Duodenal mucosa (tissue), 2 donors: ENCODE measurements around the gene C16orf90.
"Not testable (repeated sequence)": the region's sequence is repeated elsewhere in the genome, so short reads cannot be mapped to it uniquely, and the experiment has no call there.

Experiments used
- H3K27ac ChIP-seq: one replicate; pipeline ENCODE4 v1.7.0; 2013; ENCODE audit warnings: low read depth, low read length
- H3K27me3 ChIP-seq, 2 donors: one replicate each; pipeline ENCODE4 v1.7.0; 2013; ENCODE audit warnings: low read length in 2 of 2, control low read depth in 1 of 2; ENCODE audit not compliant: insufficient read depth in 2 of 2, control insufficient read depth in 1 of 2
- H3K36me3 ChIP-seq, 2 donors: one replicate each; pipeline ENCODE4 v1.7.0; 2013; ENCODE audit warnings: low read length in 2 of 2, control low read depth in 1 of 2; ENCODE audit not compliant: insufficient read depth in 2 of 2, control insufficient read depth in 1 of 2
- H3K4me1 ChIP-seq, 2 donors: one replicate each; pipeline ENCODE4 v1.7.0; 2013; ENCODE audit warnings: low read length in 2 of 2, control low read depth in 1 of 2; ENCODE audit not compliant: insufficient read depth in 2 of 2, control insufficient read depth in 1 of 2
- H3K4me3 ChIP-seq, 2 donors: one replicate each; pipeline ENCODE4 v1.7.0; 2013; ENCODE audit warnings: low read length in 2 of 2, low read depth in 1 of 2
- H3K9ac ChIP-seq, 2 donors: one replicate each; pipeline ENCODE4 v1.7.0; 2013; ENCODE audit warnings: low read length in 2 of 2, low read depth in 1 of 2
- H3K9me3 ChIP-seq, 2 donors: one replicate each; pipeline ENCODE4 v1.7.0; 2013; ENCODE audit warnings: low read length in 2 of 2, control low read depth in 1 of 2; ENCODE audit not compliant: control insufficient read depth in 1 of 2

C16orf90 gene

DNA sequence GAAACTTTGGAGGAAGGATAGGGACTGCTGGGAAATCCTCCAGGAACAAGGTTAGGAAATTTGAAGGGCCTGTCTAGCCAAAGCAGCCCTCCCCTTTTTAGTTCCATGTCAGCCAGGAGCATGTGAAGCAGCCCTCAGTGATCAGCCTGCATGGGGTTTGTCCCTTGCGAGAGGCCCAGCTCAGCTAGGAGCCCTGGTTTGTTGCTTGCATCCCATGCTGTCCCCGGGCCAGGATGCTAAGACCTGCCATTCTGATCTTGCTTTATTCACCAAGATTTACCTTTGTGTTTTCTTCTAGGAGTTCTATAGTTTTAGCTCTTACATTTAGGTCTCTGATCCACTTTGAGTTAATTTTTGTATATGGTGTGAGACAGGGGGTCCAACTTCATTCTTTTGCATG lies 33.1 kb upstream of the C16orf90 start:
- no peak overlapping the region for H3K4me3 ChIP-seq
- peaks cover 20 to 36% of the 10 kb centered on the region in 2 donors for H3K36me3 ChIP-seq
- H3K27ac ChIP-seq: no peak overlapping the region
- H3K27me3 ChIP-seq: no peaks in the 10 kb centered on the region
- peaks cover 0 to 2% of the 10 kb centered on the region in 2 donors for H3K9me3 ChIP-seq
- no peak overlapping the region for H3K9ac ChIP-seq
- H3K4me1 ChIP-seq: no peaks in the 10 kb centered on the region

DNA sequence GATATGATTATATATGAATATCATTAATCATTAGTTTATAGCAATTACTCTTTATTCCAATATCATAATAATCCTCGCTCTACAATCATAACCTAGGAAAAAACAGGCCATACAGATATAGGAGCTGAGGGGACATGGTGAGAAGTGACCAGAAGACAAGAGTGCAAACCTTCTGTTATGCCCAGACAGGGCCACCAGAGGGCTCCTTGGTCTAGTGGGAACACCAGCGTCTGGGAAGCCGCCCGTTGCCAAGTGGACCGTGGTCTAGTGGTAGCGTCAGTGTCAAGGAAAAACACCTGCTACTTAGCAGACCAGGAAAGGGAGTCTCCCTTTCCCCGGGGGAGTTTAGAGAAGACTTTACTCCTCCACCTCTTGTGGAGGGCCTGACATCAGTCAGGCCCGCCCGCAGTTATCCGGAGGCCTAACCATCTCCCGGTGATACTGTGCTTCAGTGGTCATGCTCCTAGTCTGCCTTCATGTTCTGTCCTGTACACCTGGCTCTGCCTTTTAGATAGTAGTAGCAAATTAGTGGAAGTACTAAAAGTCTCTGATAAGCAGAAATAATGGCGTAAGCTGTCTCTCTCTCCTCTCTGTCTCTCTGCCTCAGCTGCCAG lies 32.0 kb upstream of the C16orf90 start:
- not testable (repeated sequence) for H3K4me3 ChIP-seq, H3K9me3 ChIP-seq, H3K4me1 ChIP-seq, H3K27ac ChIP-seq, H3K9ac ChIP-seq, H3K27me3 ChIP-seq
- H3K36me3 ChIP-seq: peaks cover 16 to 29% of the 10 kb centered on the region in 2 donors

DNA sequence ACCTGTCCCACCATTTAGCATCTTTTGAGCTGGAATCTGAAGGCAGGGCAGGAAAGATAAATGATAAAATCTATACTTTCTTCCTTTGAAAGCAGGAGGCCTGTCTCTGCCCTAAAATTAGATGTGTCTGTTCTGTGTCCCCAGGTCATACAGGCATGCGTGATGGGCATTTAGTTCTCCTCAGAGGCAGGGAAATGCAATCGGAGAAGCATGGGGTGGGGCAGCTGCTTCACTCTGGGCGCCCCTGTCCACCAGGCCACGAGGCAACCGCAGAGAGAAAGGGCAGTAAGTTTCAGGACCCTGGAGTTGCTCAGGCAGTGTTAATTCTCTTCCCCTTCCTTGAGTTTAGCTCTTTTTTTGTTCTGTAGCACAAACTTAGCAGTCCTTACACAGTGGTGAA lies 30.7 kb upstream of the C16orf90 start:
- Histone ChIP-seq H3K9ac (no peak overlapping the region), H3K27me3 (no peaks in the 10 kb centered on the region), H3K4me1 (no peaks in the 10 kb centered on the region), H3K36me3 (peaks cover 16 to 27% of the 10 kb centered on the region in 2 donors), H3K27ac (no peak overlapping the region), H3K9me3 (peaks cover 0 to 2% of the 10 kb centered on the region in 2 donors), H3K4me3 (no peak overlapping the region)

- Histone ChIP-seq H3K9ac (no peak overlapping the region), H3K4me1 (no peaks in the 10 kb centered on the region), H3K4me3 (no peak overlapping the region), H3K27me3 (no peaks in the 10 kb centered on the region), H3K9me3 (peaks cover 0 to under 1% of the 10 kb centered on the region in 2 donors), H3K36me3 (peaks cover 9 to 40% of the 10 kb centered on the region in 2 donors), H3K27ac (no peak overlapping the region)
These were observed 28.0 kb upstream of the C16orf90 start for GRCh38 chr16:3523281-3523680.

GRCh38 chr16:3520841-3521240 lies 25.6 kb upstream of the C16orf90 start:
- Histone ChIP-seq H3K36me3 (peaks cover 9 to 46% of the 10 kb centered on the region in 2 donors), H3K27me3 (no peaks in the 10 kb centered on the region), H3K4me3 (no peak overlapping the region), H3K4me1 (no peaks in the 10 kb centered on the region), H3K9ac (no peak overlapping the region), H3K9me3 (no peaks in the 10 kb centered on the region), H3K27ac (no peak overlapping the region)

GRCh38 chr16:3520413-3520812 lies 25.1 kb upstream of the C16orf90 start:
- no peak overlapping the region for H3K4me3 ChIP-seq
- no peak overlapping the region for H3K9ac ChIP-seq
- H3K36me3 ChIP-seq: peaks cover 9 to 48% of the 10 kb centered on the region in 2 donors
- H3K27me3 ChIP-seq: no peaks in the 10 kb centered on the region
- no peaks in the 10 kb centered on the region for H3K4me1 ChIP-seq
- H3K27ac ChIP-seq: no peak overlapping the region
- no peaks in the 10 kb centered on the region for H3K9me3 ChIP-seq

- Histone ChIP-seq H3K36me3 (peaks cover 4 to 46% of the 10 kb centered on the region in 2 donors), H3K9me3 (no peaks in the 10 kb centered on the region)
These were observed 24.3 kb upstream of the C16orf90 start for GRCh38 chr16:3519581-3519980.

GRCh38 chr16:3518986-3519348 lies 23.7 kb upstream of the C16orf90 start:
- no peaks in the 10 kb centered on the region for H3K4me1 ChIP-seq
- no peak overlapping the region for H3K4me3 ChIP-seq
- H3K9me3 ChIP-seq: no peaks in the 10 kb centered on the region
- peaks cover 9 to 49% of the 10 kb centered on the region in 2 donors for H3K36me3 ChIP-seq
- no peak overlapping the region for H3K27ac ChIP-seq
- H3K27me3 ChIP-seq: no peaks in the 10 kb centered on the region
- H3K9ac ChIP-seq: no peak overlapping the region

More at GRCh38 chr16:3519581-3519980, 24.3 kb upstream of the C16orf90 start:
- Histone ChIP-seq H3K4me1 (no peaks in the 10 kb centered on the region), H3K4me3 (no peak overlapping the region), H3K27me3 (no peaks in the 10 kb centered on the region), H3K9ac (no peak overlapping the region), H3K27ac (no peak overlapping the region)

GRCh38 chr16:3518292-3518985 lies 23.1 kb upstream of the C16orf90 start:
- Histone ChIP-seq H3K9me3 (no peaks in the 10 kb centered on the region), H3K9ac (no peak overlapping the region), H3K27ac (no peak overlapping the region), H3K36me3 (peaks cover 12 to 49% of the 10 kb centered on the region in 2 donors), H3K4me3 (no peak overlapping the region), H3K4me1 (no peaks in the 10 kb centered on the region), H3K27me3 (no peaks in the 10 kb centered on the region)

- H3K27ac ChIP-seq: no peak overlapping the region
- H3K9me3 ChIP-seq: no peaks in the 10 kb centered on the region
- H3K36me3 ChIP-seq: peaks cover 12 to 60% of the 10 kb centered on the region in 2 donors
- no peaks in the 10 kb centered on the region for H3K4me1 ChIP-seq
- H3K4me3 ChIP-seq: no peak overlapping the region
- no peak overlapping the region for H3K9ac ChIP-seq
- no peaks in the 10 kb centered on the region for H3K27me3 ChIP-seq
These were observed 20.6 kb upstream of the C16orf90 start for GRCh38 chr16:3515897-3516296.
